HepG2 (cell line): ENCODE data around the gene COQ5. TPM values are rescaled to one million over a fixed set of nuclear protein-coding genes. Genes with fewer than 3 reads are reported as not detected.

Experiments
- BHLHE40 ChIP-seq: IDR thresholded peaks from 2 replicates; pipeline ENCODE4 v1.6.1; 2011; ENCODE audit warnings: low read length, improper control_type of control experiment
- CBX5 ChIP-seq: sonication (generic); formaldehyde crosslinking; IDR thresholded peaks from 2 replicates; pipeline ENCODE4 v1.4.0; 2020; ENCODE audit warnings: missing genetic modification reagents, borderline replicate concordance
- ELF3 ChIP-seq: IDR thresholded peaks from 2 replicates; pipeline ENCODE4 v1.6.1; 2016; ENCODE audit warnings: missing genetic modification reagents, missing compliant biosample characterization
- GATA4 ChIP-seq: sonication (generic); IDR thresholded peaks from 2 replicates; pipeline ENCODE4 v1.6.1; 2016; ENCODE audit warnings: antibody characterized with exemption, low read depth, borderline replicate concordance
- KDM2A ChIP-seq: sonication (generic); formaldehyde crosslinking; IDR thresholded peaks from 2 replicates; pipeline ENCODE4 v1.4.0; 2020; ENCODE audit warnings: low read depth, missing genetic modification reagents, borderline replicate concordance
- KLF16 ChIP-seq, 2 experiments: sonication (generic) in 1 of 2; formaldehyde crosslinking in 1 of 2; IDR thresholded peaks; 2 replicates each; pipeline versions ENCODE4 v1.6.1 to v1.8.0; 2016 to 2023; ENCODE audit warnings: missing genetic modification reagents in 2 of 2, missing compliant biosample characterization in 1 of 2
- MIER2 ChIP-seq: IDR thresholded peaks from 2 replicates; pipeline ENCODE4 v1.6.1; 2016; ENCODE audit warnings: missing biosample characterization, missing genetic modification reagents
- MTF1 ChIP-seq: sonication (generic); formaldehyde crosslinking; IDR thresholded peaks from 2 replicates; pipeline ENCODE4 v1.5.0; 2020; ENCODE audit warnings: missing genetic modification reagents
- NCOA5 ChIP-seq: sonication (generic); formaldehyde crosslinking; IDR thresholded peaks from 2 replicates; pipeline ENCODE4 v1.4.0; 2020; ENCODE audit warnings: missing genetic modification reagents
- ONECUT2 ChIP-seq: sonication (generic); formaldehyde crosslinking; IDR thresholded peaks from 2 replicates; pipeline ENCODE4 v1.4.0; 2020; ENCODE audit warnings: missing genetic modification reagents
- PHF20 ChIP-seq: sonication (generic); formaldehyde crosslinking; IDR thresholded peaks from 2 replicates; pipeline ENCODE4 v1.5.0; 2020; ENCODE audit warnings: mild to moderate bottlenecking, missing genetic modification reagents
- RORA ChIP-seq: sonication (generic); formaldehyde crosslinking; IDR thresholded peaks from 2 replicates; pipeline ENCODE4 v1.5.0; 2020; ENCODE audit warnings: mild to moderate bottlenecking, missing genetic modification reagents, moderate library complexity
- SCMH1 ChIP-seq: sonication (generic); formaldehyde crosslinking; IDR thresholded peaks from 2 replicates; pipeline ENCODE4 v1.9.0; 2021; ENCODE audit warnings: missing genetic modification reagents, mild to moderate bottlenecking, borderline replicate concordance
- ZKSCAN8 ChIP-seq: IDR thresholded peaks from 2 replicates; pipeline ENCODE4 v1.6.1; 2016; ENCODE audit warnings: borderline replicate concordance, missing genetic modification reagents, missing compliant biosample characterization
- ZNF124 ChIP-seq: sonication (generic); formaldehyde crosslinking; IDR thresholded peaks from 2 replicates; pipeline ENCODE4 v1.4.0; 2020; ENCODE audit warnings: missing genetic modification reagents
- ZNF20 ChIP-seq: sonication (generic); formaldehyde crosslinking; IDR thresholded peaks from 2 replicates; pipeline ENCODE4 v1.4.0; 2020; ENCODE audit warnings: mild to moderate bottlenecking, moderate library complexity, missing genetic modification reagents
- ZNF354B ChIP-seq: sonication (generic); formaldehyde crosslinking; IDR thresholded peaks from 2 replicates; pipeline ENCODE4 v1.8.0; 2022; ENCODE audit warnings: mild to moderate bottlenecking, missing genetic modification reagents
- ZNF510 ChIP-seq: sonication (generic); formaldehyde crosslinking; IDR thresholded peaks from 2 replicates; pipeline ENCODE4 v1.4.0; 2020; ENCODE audit warnings: low read depth, mild to moderate bottlenecking, missing genetic modification reagents
- ZNF777 ChIP-seq: sonication (generic); formaldehyde crosslinking; IDR thresholded peaks from 2 replicates; pipeline ENCODE4 v1.4.0; 2020; ENCODE audit warnings: missing genetic modification reagents
- ZNF850 ChIP-seq: sonication (generic); formaldehyde crosslinking; conservative IDR thresholded peaks from 2 replicates; pipeline ENCODE4 v1.9.0; 2021; ENCODE audit warnings: mild to moderate bottlenecking, missing genetic modification reagents
- polyA plus RNA-seq, 8 experiments: library from polyadenylated mRNA; depleted of rRNA in 3 of 8; stranded (reverse) in 7 of 8; unstranded in 1 of 8; fragments of >200 nt; fragmentation: Illumina TruSeq in 4 of 8; extraction: Trizol in 4 of 8; gene quantifications; 2 replicates each; pipeline versions ENCODE4 v1.2.1 to v1.2.3, GENCODE V29; 2011 to 2016; ENCODE audit warnings: low read depth in 4 of 8, missing spikeins in 1 of 8, mixed read lengths in 1 of 8; ENCODE audit not compliant: insufficient read depth in 1 of 8
- total RNA-seq, 5 experiments: library from RNA; depleted of rRNA; stranded (reverse); fragments of >200 nt; fragmentation: Illumina TruSeq; extraction: Trizol; gene quantifications; 2 replicates each; pipeline ENCODE4 v1.2.3, GENCODE V29; 2016; ENCODE audit warnings: low read depth in 1 of 5
- TF ChIP-seq, protein P1 (sequence below): sonication (generic); formaldehyde crosslinking; IDR thresholded peaks from 2 replicates; pipeline ENCODE4 v1.4.0; 2020; ENCODE audit warnings: mild to moderate bottlenecking, missing genetic modification reagents, borderline replicate concordance
- TF ChIP-seq, protein P2 (sequence below): IDR thresholded peaks from 2 replicates; pipeline ENCODE4 v1.6.1; 2016; ENCODE audit warnings: missing genetic modification reagents, missing compliant biosample characterization
- TF ChIP-seq, protein P3 (sequence below): sonication (generic); formaldehyde crosslinking; IDR thresholded peaks from 2 replicates; pipeline ENCODE4 v1.4.0; 2020; ENCODE audit warnings: missing genetic modification reagents
- TF ChIP-seq, protein P4 (sequence below): sonication (generic); formaldehyde crosslinking; IDR thresholded peaks from 2 replicates; pipeline ENCODE4 v1.5.0; 2020; ENCODE audit warnings: missing genetic modification reagents

COQ5 gene
- total and polyA plus RNA-seq, 2 of the 13 experiments (the other 11 are each of a cell fraction or from before 2014, with no cell fraction given): 36.4 to 41.5 TPM

DNA sequence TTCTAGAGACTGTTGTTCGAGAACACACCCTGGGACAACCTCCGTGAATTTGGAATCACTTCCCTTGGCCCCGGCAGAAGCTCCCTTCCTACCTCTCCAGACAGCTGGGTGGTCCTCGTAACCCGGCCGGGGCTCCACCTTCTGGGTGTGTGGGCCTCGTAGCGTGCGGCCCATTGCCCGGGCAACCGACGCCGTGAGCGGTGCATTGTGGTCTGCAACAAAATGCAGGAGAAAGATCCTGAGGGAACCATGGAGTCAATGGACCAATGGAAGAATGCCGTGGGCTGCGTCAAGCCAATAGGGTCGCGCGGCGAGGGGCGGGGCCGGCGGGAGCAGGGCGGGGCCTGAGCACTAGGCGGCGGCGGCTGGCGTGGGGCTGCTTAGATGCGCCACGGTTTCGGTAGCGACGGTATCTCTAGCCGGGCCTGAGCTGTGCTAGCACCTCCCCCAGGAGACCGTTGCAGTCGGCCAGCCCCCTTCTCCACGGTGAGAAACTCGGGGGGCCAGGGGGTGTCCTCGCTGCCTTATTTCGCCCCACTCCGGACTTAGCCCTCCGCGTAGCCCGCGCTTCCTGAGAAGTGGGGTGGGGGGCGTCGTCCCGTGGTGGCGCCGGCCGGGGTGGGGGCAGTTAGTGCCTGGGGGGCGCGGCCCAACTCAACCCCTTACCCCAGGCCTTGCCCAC lies 33.1 kb downstream of the COQ5 start, which contains the start of gene DYNLL1 (continued):
- TF ChIP-seq, protein P1, sequence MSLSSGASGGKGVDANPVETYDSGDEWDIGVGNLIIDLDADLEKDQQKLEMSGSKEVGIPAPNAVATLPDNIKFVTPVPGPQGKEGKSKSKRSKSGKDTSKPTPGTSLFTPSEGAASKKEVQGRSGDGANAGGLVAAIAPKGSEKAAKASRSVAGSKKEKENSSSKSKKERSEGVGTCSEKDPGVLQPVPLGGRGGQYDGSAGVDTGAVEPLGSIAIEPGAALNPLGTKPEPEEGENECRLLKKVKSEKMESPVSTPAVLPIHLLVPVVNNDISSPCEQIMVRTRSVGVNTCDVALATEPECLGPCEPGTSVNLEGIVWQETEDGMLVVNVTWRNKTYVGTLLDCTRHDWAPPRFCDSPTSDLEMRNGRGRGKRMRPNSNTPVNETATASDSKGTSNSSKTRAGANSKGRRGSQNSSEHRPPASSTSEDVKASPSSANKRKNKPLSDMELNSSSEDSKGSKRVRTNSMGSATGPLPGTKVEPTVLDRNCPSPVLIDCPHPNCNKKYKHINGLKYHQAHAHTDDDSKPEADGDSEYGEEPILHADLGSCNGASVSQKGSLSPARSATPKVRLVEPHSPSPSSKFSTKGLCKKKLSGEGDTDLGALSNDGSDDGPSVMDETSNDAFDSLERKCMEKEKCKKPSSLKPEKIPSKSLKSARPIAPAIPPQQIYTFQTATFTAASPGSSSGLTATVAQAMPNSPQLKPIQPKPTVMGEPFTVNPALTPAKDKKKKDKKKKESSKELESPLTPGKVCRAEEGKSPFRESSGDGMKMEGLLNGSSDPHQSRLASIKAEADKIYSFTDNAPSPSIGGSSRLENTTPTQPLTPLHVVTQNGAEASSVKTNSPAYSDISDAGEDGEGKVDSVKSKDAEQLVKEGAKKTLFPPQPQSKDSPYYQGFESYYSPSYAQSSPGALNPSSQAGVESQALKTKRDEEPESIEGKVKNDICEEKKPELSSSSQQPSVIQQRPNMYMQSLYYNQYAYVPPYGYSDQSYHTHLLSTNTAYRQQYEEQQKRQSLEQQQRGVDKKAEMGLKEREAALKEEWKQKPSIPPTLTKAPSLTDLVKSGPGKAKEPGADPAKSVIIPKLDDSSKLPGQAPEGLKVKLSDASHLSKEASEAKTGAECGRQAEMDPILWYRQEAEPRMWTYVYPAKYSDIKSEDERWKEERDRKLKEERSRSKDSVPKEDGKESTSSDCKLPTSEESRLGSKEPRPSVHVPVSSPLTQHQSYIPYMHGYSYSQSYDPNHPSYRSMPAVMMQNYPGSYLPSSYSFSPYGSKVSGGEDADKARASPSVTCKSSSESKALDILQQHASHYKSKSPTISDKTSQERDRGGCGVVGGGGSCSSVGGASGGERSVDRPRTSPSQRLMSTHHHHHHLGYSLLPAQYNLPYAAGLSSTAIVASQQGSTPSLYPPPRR (CRISPR knock-in tag): no peak
- TF ChIP-seq, protein P2, sequence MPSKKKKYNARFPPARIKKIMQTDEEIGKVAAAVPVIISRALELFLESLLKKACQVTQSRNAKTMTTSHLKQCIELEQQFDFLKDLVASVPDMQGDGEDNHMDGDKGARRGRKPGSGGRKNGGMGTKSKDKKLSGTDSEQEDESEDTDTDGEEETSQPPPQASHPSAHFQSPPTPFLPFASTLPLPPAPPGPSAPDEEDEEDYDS (CRISPR knock-in tag): peak; percentile 98
- no peak for TF ChIP-seq RORA (CRISPR knock-in tag)
- no peak for TF ChIP-seq ZNF850 (CRISPR knock-in tag)
- TF ChIP-seq BHLHE40: peak; percentile 6; the same call in 1 of the 2 replicates
- no peak for TF ChIP-seq ZNF354B (CRISPR knock-in tag)
- TF ChIP-seq MIER2 (CRISPR knock-in tag): no peak
- TF ChIP-seq SCMH1 (CRISPR knock-in tag): no peak
- TF ChIP-seq NCOA5 (CRISPR knock-in tag): no peak
- TF ChIP-seq GATA4: peak; percentile 82
- no peak for TF ChIP-seq MTF1 (CRISPR knock-in tag)
- TF ChIP-seq, protein P3, sequence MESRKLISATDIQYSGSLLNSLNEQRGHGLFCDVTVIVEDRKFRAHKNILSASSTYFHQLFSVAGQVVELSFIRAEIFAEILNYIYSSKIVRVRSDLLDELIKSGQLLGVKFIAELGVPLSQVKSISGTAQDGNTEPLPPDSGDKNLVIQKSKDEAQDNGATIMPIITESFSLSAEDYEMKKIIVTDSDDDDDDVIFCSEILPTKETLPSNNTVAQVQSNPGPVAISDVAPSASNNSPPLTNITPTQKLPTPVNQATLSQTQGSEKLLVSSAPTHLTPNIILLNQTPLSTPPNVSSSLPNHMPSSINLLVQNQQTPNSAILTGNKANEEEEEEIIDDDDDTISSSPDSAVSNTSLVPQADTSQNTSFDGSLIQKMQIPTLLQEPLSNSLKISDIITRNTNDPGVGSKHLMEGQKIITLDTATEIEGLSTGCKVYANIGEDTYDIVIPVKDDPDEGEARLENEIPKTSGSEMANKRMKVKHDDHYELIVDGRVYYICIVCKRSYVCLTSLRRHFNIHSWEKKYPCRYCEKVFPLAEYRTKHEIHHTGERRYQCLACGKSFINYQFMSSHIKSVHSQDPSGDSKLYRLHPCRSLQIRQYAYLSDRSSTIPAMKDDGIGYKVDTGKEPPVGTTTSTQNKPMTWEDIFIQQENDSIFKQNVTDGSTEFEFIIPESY (CRISPR knock-in tag): no peak
- TF ChIP-seq PHF20 (CRISPR knock-in tag): peak; percentile 72
- no peak for TF ChIP-seq ZNF20 (CRISPR knock-in tag)
- TF ChIP-seq CBX5 (CRISPR knock-in tag): no peak
- TF ChIP-seq ONECUT2 (CRISPR knock-in tag): no peak
- 0 out of 2 replicates have a peak, but pooled peaks have one; percentile 39 for TF ChIP-seq ZNF777 (CRISPR knock-in tag)
- TF ChIP-seq ELF3: no peak
- TF ChIP-seq ZKSCAN8 (CRISPR knock-in tag): no peak
- peak in 1 of 2 experiments; percentile 70; a peak in 2 of 4 replicates for TF ChIP-seq KLF16 (CRISPR knock-in tag; IDR thresholded peaks at IDR 0.05)
- TF ChIP-seq, protein P4, sequence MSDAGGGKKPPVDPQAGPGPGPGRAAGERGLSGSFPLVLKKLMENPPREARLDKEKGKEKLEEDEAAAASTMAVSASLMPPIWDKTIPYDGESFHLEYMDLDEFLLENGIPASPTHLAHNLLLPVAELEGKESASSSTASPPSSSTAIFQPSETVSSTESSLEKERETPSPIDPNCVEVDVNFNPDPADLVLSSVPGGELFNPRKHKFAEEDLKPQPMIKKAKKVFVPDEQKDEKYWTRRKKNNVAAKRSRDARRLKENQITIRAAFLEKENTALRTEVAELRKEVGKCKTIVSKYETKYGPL (CRISPR knock-in tag): no peak; the same call in 1 of the 2 replicates
- TF ChIP-seq KDM2A (CRISPR knock-in tag): no peak; the same call in 1 of the 2 replicates
- no peak for TF ChIP-seq ZNF510 (CRISPR knock-in tag)
- TF ChIP-seq ZNF124: no peak; the same call in 1 of the 2 replicates
